Central memory CD8-positive, alpha-beta T cell (primary cell): ENCODE data around the gene KMT2D.

Source experiments
- ATAC-seq: fragments of 150-1000 bp; cut with Tn5 transposase; replicated peaks from 2 replicates; pipeline ENCODE4 v1.10.0; 2022; ENCODE audit warnings: mild to moderate bottlenecking, moderate FRiP score, moderate number of reproducible peaks; ENCODE audit not compliant: poor library complexity, severe bottlenecking; ENCODE audit errors: extremely low read depth
- DNase-seq, 2 donors: peaks; one replicate each; pipeline ENCODE4 v3.0.0; 2021; ENCODE audit warnings: low spot score in 2 of 2
- H3K27ac Mint-ChIP-seq: one replicate; pipeline ENCODE4 v1.8.0; 2022; ENCODE audit warnings: low read depth, mild to moderate bottlenecking, moderate library complexity, mixed read lengths
- H3K27me3 Mint-ChIP-seq: one replicate; pipeline ENCODE4 v1.8.0; 2022; ENCODE audit warnings: mixed read lengths
- H3K36me3 Mint-ChIP-seq: one replicate; pipeline ENCODE4 v1.8.0; 2022; ENCODE audit warnings: mild to moderate bottlenecking, moderate library complexity, mixed read lengths; ENCODE audit not compliant: insufficient read depth
- H3K4me1 Mint-ChIP-seq: one replicate; pipeline ENCODE4 v1.8.0; 2022; ENCODE audit warnings: mixed read lengths
- H3K4me3 Mint-ChIP-seq: one replicate; pipeline ENCODE4 v1.8.0; 2022; ENCODE audit warnings: mild to moderate bottlenecking, moderate library complexity, mixed read lengths
- H3K9me3 Mint-ChIP-seq: one replicate; pipeline ENCODE4 v1.8.0; 2022; ENCODE audit warnings: mixed read lengths

The KMT2D gene

DNA sequence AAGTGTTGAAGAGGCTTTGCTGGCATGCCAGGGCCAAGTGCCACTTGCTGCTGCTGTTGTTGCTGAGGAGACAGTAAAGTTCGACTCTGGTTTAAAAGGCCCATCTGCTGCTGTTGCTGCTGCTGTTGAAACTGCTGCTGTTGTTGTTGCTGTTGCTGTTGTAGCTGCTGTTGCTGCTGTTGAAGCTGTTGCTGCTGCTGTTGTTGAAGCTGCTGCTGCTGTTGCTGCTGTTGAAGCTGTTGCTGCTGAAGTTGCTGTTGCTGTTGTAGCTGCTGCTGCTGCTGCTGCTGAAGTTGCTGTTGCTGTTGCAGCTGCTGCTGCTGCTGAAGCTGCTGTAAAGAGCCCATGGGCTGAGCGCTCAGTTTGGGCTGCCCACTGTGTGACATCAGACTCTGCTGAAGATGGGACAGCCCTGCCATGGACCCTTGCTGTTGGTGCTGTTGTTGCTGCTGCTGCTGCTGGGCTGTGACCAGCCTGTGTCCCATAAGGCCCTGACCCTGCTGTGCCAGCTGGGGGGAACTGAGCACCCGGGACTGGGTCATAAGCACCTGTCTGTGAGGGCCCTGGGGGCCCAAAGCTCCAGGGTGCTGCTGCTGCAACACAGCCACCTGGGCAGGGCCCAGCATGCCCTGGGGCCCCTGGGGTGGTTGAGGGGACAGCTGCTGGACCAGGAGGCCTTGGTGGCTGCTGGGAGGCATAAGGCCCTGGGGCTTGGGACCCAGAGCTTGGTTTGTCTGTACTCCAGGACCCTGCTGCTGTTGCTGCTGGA lies 27.7 kb downstream of the KMT2D start:
- no peak for DNase-seq
- H3K27ac Mint-ChIP-seq = peak overlapping the region; percentile 29
- H3K4me1 Mint-ChIP-seq = peaks cover 10% of the 10 kb centered on the region
- H3K4me3 Mint-ChIP-seq = no peak overlapping the region
- H3K36me3 Mint-ChIP-seq = peaks cover 28% of the 10 kb centered on the region
- no peaks in the 10 kb centered on the region for H3K27me3 Mint-ChIP-seq
- ATAC-seq = no peak
- H3K9me3 Mint-ChIP-seq = no peaks in the 10 kb centered on the region

DNA sequence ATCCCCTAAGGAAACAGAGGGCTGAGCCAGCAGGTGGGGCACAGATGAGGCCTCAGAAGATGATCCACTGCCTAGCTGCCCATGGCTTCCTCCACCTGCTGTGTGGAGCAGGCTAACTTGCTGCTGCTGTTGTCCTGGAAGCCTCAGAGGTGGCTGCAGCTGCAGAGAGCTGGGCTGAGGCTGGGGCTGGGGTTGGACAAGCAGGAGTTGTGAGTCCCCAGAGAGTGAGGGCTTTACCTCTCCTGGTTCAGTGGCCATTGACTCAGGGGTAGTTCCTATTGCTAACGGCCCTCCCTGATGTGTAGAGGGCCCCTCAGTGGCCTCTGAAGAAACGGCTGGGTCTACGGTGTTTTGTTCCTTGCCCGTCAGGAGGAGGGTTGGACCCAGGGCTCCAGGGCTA lies 28.3 kb downstream of the KMT2D start:
- DNase-seq (no peak), ATAC-seq (no peak)
- Mint-ChIP-seq H3K27ac (peak overlapping the region; percentile 29), H3K9me3 (no peaks in the 10 kb centered on the region), H3K4me3 (no peak overlapping the region), H3K27me3 (no peaks in the 10 kb centered on the region), H3K4me1 (peaks cover 10% of the 10 kb centered on the region), H3K36me3 (peaks cover 33% of the 10 kb centered on the region)

DNA sequence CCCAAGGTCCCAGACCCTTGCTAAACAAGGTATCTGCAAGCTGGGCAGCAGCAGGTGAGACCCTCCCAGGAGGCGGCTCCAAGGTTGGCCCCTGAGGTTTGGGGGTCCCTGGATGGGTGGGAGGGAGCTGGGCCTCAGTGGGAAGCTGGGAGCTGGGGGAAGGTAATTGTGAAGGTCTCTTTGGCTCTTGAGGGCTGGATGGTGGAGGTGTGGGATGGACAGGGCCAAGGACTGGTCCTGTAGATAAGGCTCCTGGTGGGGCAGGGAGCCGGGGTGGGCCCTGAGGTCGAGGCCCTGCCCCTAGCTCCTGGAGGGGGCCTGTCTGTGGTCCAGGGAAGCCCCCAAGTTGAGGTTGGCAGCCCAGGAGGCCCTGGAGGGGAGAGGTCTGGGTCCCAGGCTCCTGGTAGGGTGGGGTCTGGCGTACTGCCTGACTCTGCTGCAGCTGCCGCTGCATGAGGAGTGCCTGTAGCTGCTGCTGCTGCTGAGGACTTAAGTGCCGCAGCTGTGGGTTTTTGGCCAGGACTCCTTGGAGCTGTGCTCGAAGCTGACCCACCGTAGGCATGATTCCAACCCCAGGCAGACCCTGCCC lies 28.9 kb downstream of the KMT2D start:
- H3K27me3 Mint-ChIP-seq = no peaks in the 10 kb centered on the region
- H3K4me3 Mint-ChIP-seq = no peak overlapping the region
- no peaks in the 10 kb centered on the region for H3K9me3 Mint-ChIP-seq
- no peak for DNase-seq
- H3K4me1 Mint-ChIP-seq = peaks cover 10% of the 10 kb centered on the region
- peaks cover 32% of the 10 kb centered on the region for H3K36me3 Mint-ChIP-seq
- H3K27ac Mint-ChIP-seq = no peak overlapping the region
- ATAC-seq = no peak

DNA sequence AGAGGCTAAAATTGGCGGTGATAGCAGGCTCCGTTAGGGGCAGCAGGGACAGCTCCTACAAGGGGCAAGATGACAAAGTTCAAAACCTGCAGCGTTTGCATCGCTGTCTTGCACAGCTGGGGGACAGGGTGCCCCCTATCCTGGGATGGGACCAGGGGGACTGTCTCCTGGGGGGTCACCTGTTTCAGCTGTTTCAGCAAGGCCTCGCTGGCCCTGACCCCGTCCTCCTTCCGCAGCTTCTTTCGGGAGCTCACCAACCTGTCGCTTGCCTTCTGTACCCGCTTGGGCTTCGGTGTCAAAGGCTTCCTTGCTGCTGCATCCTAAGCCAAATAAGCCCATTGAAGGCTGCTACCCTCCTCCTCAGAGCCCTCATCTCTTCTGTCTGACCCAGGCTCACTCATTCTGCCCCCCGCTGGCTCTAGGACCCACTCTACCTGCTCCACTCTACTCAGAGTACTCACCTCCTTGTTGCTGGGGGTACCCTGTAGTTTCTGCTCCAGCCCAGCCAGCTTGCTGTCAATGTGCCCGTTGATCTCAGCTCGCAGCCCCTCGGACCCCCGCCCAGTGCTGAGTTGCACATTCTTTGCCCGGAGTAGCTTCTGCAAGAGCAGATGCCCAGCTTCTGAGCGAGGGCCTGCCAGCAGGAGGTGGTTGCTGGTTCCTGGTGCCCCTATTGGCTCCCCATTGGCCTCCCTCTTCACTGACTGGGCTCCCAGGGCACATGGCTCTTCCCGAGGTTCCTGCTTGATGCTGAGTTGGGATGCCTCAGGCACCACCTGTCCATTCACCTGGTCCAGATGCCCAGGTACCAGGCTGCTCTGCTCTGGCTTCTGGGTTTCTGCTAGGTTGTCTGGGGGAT lies 29.7 kb downstream of the KMT2D start:
- H3K4me3 Mint-ChIP-seq = no peak overlapping the region
- ATAC-seq (no peak), DNase-seq (no peak)
- H3K27ac Mint-ChIP-seq = peak overlapping the region; percentile 41
- H3K9me3 Mint-ChIP-seq = no peaks in the 10 kb centered on the region
- peaks cover 33% of the 10 kb centered on the region for H3K36me3 Mint-ChIP-seq
- no peaks in the 10 kb centered on the region for H3K27me3 Mint-ChIP-seq
- H3K4me1 Mint-ChIP-seq = peaks cover 10% of the 10 kb centered on the region

DNA sequence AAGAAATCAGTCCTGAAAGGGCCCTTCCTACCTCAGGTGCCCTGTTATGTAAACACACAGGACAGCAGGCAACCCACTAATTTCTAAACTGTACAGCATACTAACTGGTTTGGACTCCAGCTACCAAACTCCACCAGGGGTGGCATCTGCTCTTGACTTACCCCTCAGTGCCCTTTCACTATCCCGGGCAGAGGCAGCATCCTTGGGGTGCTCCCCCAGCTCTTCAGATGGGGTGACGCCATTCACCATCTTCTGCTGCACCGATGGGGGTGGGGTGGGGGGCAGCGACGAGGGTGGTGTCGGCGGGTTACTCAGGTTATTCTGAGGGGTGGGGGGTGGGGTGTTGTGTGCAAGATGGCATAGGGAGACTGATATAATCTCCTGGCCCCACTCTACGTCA lies 30.5 kb downstream of the KMT2D start:
- Mint-ChIP-seq H3K27ac (no peak overlapping the region), H3K4me3 (no peak overlapping the region), H3K36me3 (peaks cover 32% of the 10 kb centered on the region), H3K27me3 (no peaks in the 10 kb centered on the region), H3K9me3 (no peaks in the 10 kb centered on the region), H3K4me1 (peaks cover 10% of the 10 kb centered on the region)
- no peak for ATAC-seq
- DNase-seq = no peak

DNA sequence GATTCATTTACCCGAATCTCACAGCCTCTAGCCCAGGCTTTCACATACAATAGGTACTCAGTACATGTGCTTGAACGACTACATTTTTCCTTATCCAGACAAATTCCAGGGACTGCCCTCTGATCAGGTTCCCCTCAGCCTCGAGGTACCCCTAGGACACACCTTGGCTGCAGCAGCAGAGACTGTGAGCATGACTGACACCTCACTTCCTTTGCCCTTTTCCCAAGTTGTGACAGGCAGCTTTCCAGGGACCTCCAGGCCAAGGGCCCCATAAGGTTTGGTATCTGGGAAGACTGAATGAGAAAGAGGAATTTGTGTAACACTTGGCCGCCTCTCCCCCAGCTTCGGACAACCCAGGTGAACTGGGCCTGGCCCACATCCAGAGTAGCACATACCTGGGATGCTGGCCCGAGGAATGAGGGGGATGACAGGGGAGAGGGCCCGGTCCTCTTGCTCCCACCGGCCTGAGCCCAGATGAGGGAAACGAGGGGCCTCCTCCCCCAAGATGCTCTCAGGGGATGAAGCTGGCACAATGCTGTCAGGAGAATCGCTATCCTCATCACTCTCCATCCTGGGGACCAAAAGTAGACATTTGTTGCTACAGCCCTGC lies 31.8 kb downstream of the KMT2D start:
- Mint-ChIP-seq H3K27me3 (no peaks in the 10 kb centered on the region), H3K4me3 (no peak overlapping the region), H3K4me1 (peaks cover 7% of the 10 kb centered on the region), H3K9me3 (no peaks in the 10 kb centered on the region), H3K36me3 (peaks cover 38% of the 10 kb centered on the region), H3K27ac (no peak overlapping the region)
- ATAC-seq (no peak), DNase-seq (no peak)

DNA sequence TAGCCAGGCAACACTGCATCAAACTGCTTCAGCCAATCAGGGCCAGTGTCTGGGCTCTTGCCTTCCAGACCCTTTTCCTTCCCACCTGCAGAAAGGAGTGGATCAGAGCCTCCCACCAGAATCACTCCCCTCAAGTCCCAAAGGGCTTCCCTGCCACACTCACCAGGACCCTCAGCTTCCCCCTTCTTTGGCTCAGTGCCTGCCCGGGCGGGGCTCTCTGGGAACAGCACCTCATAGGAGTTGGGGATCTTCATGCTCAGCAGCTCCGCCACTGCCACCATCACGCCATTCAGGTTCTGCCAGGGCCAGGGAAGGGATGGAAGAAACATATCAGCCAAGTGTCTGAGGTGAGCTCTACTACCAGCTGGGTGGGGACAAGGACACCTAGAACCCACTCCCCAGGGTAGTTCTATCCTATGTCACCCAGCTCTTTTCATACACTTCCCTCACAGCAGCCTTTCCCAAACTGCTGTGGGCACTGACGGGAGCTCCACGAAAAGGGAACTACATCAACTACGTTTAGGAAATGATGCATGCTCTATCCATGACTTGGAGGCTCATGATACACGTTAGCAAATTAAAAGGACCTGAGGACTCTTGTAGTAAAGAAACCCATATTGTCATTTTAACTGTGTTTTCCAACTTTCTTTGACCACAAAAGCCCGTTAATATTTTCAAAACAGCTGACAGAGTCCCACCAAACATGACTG lies 32.6 kb downstream of the KMT2D start:
- peaks cover 38% of the 10 kb centered on the region for H3K36me3 Mint-ChIP-seq
- ATAC-seq = no peak
- H3K4me3 Mint-ChIP-seq = no peak overlapping the region
- no peaks in the 10 kb centered on the region for H3K9me3 Mint-ChIP-seq
- peak overlapping the region; percentile 53 for H3K27ac Mint-ChIP-seq
- peaks cover 5% of the 10 kb centered on the region for H3K4me1 Mint-ChIP-seq
- no peak for DNase-seq
- H3K27me3 Mint-ChIP-seq = no peaks in the 10 kb centered on the region

DNA sequence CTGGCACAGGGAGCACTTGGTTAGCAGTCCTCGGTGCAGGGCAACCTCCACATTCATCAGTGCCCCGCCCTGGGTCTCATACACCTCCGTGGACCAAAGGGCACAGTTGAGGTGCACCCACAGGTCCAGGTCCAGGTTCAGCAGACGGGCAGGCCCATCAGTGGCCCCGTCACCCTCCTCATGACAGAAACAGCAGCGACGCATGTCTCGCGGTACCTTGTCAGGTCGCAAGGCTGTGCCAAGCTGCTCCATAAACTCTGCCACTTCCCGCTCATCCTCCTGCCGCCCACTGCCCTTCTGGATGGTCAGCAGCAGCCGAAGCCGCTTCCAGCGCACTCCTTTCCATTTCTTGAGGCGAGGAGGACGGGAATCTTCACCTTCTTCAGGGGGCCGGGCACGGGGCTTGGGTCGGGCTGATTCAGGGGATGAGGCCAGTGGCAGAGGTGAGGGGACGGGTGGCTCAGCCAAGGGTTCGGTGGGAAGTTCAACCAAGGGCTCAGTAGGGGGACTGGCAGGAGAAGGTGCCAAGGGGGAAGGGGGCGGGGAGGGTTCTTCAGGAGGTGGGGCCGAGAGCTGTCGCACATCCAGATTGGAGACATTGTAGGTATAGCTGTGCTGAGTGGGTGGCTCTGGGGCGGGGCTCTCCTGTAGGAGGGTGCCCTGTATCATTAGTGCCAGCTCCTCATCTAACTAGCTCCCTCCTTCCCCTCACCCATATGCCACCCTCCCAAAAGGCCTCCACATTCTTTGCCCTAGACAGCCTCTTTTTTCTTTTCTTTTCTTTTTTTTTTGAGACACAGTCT lies 33.7 kb downstream of the KMT2D start:
- Mint-ChIP-seq H3K27me3 (no peaks in the 10 kb centered on the region), H3K4me1 (peaks cover 5% of the 10 kb centered on the region), H3K36me3 (peaks cover 43% of the 10 kb centered on the region), H3K27ac (peak overlapping the region; percentile 53), H3K9me3 (no peaks in the 10 kb centered on the region), H3K4me3 (no peak overlapping the region)
- no peak for DNase-seq
- no peak for ATAC-seq

DNA sequence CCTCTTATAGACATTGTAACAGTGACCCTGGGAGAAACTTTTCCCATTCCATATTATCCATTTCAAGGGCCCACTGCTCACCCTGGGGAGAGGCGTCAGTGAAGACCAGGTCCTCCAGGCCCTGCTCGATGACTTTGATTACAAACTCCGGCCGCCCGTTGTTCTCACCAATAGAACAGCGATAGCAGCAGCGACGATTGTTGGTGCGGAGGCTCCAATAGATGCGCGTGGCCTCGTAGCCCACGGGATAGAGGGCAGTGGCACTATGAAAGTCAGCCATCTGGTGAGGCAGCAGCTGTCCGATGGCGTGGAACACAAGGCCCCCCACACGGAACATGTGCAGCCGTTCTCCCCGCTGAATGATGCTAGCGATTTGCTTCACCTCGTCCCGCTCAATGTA lies 34.5 kb downstream of the KMT2D start:
- peaks cover 4% of the 10 kb centered on the region for H3K4me1 Mint-ChIP-seq
- H3K9me3 Mint-ChIP-seq = no peaks in the 10 kb centered on the region
- peak overlapping the region; percentile 53 for H3K27ac Mint-ChIP-seq
- ATAC-seq (no peak), DNase-seq (no peak)
- no peak overlapping the region for H3K4me3 Mint-ChIP-seq
- H3K36me3 Mint-ChIP-seq = peaks cover 44% of the 10 kb centered on the region
- no peaks in the 10 kb centered on the region for H3K27me3 Mint-ChIP-seq

DNA sequence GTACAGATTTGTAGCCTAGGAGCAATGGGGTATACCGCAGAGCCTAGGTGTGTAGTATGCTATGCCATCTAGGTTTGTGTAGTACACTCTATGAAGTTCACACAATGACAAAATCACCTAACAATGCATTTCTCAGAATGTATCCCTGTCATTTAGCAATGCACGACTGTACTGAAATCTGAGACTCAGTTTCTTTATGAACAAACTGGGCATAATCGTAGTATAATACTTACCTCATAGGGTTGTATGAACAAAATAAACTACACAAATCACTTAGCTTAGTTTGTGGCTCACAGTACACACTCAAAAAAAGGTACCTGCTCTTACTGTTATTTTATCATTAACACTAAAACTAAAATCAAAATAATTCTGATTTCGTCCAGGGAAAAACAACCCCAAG lies 35.1 kb downstream of the KMT2D start:
- H3K27ac Mint-ChIP-seq = peak overlapping the region; percentile 57
- no peaks in the 10 kb centered on the region for H3K4me1 Mint-ChIP-seq
- H3K9me3 Mint-ChIP-seq = no peaks in the 10 kb centered on the region
- DNase-seq = no peak
- H3K27me3 Mint-ChIP-seq = no peaks in the 10 kb centered on the region
- no peak overlapping the region for H3K4me3 Mint-ChIP-seq
- H3K36me3 Mint-ChIP-seq = peaks cover 45% of the 10 kb centered on the region
- no peak for ATAC-seq

DNA sequence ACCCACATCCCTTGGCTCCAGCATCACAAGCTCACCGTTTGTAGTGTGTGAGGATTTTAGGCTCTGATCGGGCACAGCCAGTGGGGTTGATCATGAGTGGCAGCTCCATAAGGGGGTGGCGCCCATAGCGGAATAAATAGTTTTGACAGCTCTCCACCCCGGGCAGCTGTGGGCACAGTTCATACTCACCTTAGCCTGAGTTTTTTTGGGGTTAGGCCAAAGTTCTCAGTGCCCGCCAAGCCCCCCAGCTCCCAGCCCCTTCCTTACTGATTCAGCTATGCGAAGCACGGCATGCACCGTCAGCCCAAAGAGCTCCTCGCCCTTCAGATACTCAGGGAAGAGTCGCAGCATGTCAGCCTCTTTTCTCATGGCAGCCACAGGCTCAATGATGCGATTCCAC lies 36.1 kb downstream of the KMT2D start:
- no peak overlapping the region for H3K4me3 Mint-ChIP-seq
- no peak overlapping the region for H3K27ac Mint-ChIP-seq
- no peak for DNase-seq
- ATAC-seq = no peak
- no peaks in the 10 kb centered on the region for H3K9me3 Mint-ChIP-seq
- H3K27me3 Mint-ChIP-seq = no peaks in the 10 kb centered on the region
- H3K36me3 Mint-ChIP-seq = peaks cover 44% of the 10 kb centered on the region
- H3K4me1 Mint-ChIP-seq = peaks cover 6% of the 10 kb centered on the region
